HG02571 (cell line): ENCODE results near the gene TSHZ3.

Experiments
- ATAC-seq: cut with Tn5 transposase; IDR thresholded peaks from one replicate; pipeline ENCODE4 v1.9.1; 2021; ENCODE audit warnings: mild to moderate bottlenecking, moderate library complexity; ENCODE audit not compliant: unreplicated experiment

TSHZ3 gene

DNA sequence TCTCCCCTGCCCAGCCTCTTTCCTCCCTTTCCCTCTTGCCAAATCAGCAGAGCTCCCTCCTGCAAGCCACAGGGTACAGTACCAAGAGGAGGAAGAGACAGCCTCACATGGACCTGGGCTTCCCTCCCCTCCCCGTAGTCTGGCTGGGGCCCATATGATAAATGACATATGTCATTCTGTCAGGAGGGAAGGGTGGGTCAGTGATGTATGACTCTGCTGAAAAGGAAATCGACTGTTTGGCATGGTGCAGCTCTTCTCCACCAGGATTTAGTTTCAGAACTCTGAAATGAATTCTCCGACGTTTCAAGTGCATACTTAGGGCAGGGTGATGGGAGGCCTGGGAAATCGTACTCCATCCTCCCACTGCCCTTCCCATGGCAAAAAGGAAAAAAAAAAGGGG lies 9.8 kb downstream of the TSHZ3 start:
- ATAC-seq, result no peak

GRCh38 chr19:31338069-31338776 lies 11.0 kb downstream of the TSHZ3 start:
- no peak for ATAC-seq

GRCh38 chr19:31337008-31337914 lies 12.0 kb downstream of the TSHZ3 start:
- ATAC-seq, result no peak

DNA sequence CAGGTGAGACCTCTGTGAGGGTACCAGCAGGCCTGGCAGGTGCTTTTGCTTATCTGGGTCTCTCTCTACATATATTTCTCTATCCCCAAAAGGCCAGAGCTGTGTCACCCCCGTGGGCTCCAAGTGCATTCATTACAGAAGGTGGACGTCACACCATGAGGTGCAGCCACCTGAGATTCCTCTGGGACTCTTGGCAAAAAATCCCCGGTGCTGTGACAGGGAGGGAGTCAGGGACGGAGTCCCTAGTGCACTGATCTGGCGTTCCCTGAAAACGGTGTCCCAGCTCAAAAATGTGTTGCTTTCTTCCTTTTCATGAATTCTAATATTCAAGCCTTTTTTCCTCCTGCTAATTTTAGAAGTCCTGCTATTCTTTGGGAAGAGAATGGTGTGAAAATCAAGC lies 13.5 kb downstream of the TSHZ3 start:
- no peak for ATAC-seq

DNA sequence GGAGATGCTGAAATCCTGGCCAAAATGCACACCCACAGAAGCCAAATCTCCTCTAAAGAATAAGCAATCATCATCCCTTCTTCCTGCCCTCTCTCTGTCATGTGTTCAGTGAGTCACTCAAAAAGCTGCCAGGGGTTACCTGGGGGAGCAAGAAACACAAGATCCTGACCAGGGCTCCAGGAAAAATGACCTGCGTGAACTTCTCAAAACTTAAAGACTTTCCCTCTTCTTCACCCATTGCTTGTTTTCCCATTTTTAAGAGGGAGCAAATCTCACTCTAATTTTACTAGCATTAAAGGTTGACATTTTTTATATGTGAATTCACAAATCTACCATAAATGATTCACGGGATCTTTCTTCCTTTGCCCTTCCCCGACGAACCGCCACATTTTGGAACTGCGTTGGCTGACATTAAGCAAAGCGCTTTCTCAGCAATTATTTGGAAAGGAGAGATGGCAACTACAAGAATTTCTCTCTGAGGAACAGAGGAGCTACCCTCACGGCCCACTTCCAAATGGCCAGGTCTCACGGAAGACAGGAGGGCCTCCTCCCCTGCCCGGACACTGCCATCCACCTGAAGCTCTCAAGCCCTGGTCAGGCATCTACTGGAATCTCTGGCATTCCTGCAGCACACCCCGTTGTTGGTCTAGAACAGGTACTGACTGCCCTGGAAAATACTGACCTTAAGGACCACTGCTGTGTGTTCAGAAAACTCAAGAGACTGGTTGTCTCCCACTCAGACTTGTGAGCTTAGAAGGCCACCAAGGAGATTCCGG lies 14.2 kb downstream of the TSHZ3 start:
- ATAC-seq, result no peak

- no peak for ATAC-seq
Observed at GRCh38 chr19:31334101-31334848, 15.0 kb downstream of the TSHZ3 start.

GRCh38 chr19:31332096-31332495 lies 17.1 kb downstream of the TSHZ3 start:
- ATAC-seq, result no peak

- no peak for ATAC-seq
Observed at GRCh38 chr19:31331536-31331935, 17.7 kb downstream of the TSHZ3 start.

GRCh38 chr19:31330761-31331160 lies 18.5 kb downstream of the TSHZ3 start:
- ATAC-seq, result no peak

DNA sequence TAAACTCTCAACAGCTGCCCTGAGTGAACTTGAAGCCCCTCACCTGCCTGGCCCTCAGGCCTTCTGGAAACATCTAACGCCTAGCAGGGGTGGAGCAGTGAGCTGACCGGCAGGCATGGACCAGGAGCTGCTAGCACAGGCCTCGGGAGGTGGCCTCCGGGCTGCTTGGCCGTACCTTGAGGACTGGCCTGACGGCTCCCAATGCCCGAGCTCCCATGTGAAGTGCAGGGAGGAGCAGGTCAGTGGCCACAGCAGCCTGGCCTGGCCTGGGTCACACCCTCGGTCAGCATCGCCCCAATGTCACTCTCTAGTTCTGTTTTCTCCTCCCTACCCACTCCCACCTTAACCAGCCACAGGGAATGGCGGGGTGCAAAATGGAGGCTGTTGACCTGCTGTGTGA lies 19.0 kb downstream of the TSHZ3 start:
- no peak for ATAC-seq

DNA sequence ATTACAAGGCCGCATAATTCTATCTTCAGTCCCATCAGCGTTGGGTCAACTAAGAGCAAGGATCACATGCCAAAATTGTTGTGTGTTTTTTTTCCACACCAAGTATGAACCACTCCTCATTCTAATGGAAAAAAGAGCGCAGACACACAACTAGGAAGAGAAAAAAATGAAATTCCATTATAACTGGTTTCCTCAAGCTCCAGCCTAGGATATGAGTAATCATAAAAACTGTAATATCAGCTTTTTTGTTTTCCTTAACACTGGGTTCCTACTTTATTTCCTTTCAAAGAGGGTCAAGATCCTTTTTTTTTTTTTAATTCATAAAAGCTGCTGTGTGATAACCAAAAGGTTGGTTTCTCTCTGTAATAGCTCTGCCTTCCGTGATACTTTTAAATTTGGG lies 19.4 kb downstream of the TSHZ3 start:
- ATAC-seq, result no peak

- ATAC-seq, result no peak
Observed at GRCh38 chr19:31328238-31328637, 21.0 kb downstream of the TSHZ3 start.

DNA sequence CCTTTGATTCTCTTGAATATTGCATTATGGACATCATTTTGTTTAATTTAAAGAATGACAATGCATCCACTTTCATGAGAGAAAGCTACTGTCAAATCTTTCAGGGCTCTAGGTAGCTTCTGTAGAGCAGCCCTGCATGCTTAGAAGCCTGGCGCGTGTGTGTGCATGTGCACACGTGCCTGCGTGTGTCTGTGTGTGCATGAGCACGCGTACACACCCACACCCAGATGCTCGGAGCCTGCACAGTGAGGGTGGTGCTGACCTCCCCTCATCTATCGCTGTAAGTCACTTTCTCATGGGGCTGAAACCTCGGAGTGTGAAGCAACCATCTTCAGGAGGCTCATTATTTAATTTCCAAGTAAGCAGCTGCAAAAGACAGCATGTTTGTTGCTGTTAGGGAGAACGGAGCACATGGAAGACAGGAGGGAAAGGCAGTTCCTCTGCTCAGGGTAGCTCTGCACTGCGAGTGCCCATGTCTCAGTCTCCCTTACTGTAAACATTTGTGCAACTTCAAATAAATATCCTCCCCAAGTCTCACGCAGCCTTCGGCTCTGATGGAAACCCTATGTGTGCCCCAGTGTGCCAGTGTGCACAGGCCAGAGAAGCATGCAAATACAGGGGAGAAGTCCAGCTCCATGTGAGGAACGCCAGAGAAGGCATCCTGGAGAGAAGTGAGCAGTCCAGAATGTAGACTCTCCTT lies 22.8 kb downstream of the TSHZ3 start:
- no peak for ATAC-seq

DNA sequence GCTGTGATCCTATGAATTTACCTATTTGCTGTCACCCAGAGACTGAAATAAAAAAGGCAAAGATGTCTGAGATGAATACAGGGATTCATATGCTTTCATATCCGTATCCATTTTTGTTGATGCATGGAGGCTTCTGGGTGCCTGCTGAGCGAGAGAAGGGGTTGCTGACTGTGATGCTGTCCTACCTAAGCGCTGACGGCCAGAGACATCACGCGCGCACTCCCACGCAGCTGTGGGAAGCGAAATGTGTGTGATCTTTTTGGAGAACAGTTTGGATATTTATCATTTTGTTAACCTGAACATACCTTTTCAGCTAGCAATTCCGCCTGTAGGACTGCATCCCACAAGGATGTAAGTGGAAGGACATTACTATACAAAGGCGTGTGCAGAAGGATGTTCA lies 23.9 kb downstream of the TSHZ3 start:
- no peak for ATAC-seq

GRCh38 chr19:31319465-31319864 lies 29.8 kb downstream of the TSHZ3 start:
- no peak for ATAC-seq

DNA sequence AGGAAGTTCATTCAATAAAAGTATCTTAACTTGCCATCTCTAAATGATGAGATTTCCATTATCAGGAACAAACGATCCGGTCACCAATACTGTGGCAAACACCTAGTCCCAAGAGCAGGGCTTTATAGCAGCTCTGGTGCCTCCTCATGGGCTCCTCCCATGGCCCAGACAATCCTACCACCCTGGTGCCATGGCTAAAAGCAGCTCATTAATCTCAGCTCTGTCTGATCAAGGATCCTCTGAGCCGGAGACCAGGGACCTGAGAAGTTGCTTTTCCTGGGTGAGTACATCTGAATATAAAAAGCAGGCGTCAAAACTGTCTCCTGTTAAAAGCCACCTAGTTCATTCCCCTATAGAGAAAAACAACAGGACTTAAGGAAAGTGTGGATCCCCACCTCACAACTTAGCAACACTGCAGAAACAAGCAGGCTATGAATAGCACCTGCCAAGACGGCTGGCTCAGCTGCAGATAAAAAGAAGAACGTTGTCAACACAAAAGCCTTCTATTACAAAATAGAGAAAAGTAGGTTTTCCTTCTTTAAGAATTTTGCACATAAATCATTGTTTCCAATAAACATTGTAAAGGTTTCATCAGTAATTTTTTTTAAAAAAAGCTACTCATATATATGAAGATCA lies 30.3 kb downstream of the TSHZ3 start:
- ATAC-seq, result no peak

DNA sequence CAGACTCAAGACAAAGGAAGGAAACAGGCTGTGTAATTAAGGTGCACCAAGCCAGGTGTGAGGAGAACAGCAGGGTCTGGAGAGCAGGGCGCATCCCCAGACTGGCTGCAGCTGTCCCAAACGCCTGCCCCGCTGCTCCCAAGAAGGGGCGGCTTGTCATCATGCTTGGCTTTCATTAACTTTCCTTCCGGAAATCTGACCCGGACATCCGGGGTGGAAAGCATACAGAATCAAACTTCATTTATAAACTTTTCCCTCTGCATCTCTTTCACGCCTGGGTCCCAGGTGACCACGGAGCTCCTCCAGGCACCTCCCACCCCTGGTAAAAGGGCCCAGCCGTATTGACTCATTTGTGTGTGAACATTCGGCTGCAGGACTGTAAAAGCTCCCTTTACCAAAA lies 31.7 kb downstream of the TSHZ3 start:
- ATAC-seq, result no peak

- ATAC-seq, result no peak
Observed at GRCh38 chr19:31317093-31317492, 32.1 kb downstream of the TSHZ3 start.

DNA sequence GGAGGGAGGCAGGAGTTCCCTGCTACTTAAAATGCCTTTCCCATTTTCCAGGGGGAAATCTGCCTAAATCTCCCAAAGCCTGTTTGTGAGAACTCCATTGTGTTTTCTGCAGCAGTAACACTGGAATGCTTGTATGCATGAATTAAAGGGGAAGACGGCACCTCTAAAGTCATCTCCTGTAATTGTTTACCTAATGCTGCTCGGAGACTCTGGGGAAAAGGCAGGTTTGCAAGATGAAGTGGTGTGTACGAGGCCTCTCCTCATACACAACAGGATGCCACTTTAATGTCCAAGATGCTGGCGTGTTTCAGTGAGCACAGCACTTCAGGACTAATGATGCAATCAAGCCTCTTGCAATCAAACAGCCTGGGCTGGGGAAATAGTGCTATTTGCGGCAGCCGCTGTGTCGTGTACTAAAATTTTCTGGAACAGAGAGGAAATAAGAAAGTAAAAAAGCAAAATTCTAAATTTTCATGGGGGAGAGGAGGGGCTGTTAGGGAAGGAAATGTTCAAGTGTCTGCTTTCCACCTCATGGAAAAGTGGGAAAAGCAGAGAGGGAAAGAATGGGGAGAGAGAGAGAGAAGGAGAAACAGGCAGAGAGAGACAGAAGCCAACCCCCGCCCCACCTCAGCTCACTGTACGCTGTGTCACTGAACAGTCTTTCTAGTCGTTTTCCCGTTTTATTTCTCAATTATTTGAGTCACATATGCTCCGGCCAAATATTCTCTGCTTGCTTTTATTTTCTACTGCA lies 32.9 kb downstream of the TSHZ3 start:
- ATAC-seq, result no peak
